Trophoblast cell (in vitro differentiated cells and primary cell): Measurements from ENCODE around the gene TMEM178B.

Source experiments
- DNase-seq, 2 donors: peaks; one replicate each; pipeline ENCODE4 v3.0.0-alpha.2; 2016
- H2AFZ ChIP-seq: 2 replicates; pipeline ENCODE4 v1.6.1; 2013; ENCODE audit warnings: low read length, moderate library complexity, mild to moderate bottlenecking; ENCODE audit not compliant: insufficient read depth, poor library complexity
- H2AK5ac ChIP-seq: 2 replicates; pipeline ENCODE4 v1.6.1; 2013; ENCODE audit warnings: mild to moderate bottlenecking, low read length
- H2BK120ac ChIP-seq: 2 replicates; pipeline ENCODE4 v1.6.1; 2013; ENCODE audit warnings: low read length, mild to moderate bottlenecking, moderate library complexity; ENCODE audit not compliant: insufficient read depth, poor library complexity
- H2BK12ac ChIP-seq: 2 replicates; pipeline ENCODE4 v1.6.1; 2013; ENCODE audit warnings: mild to moderate bottlenecking, low read length, moderate library complexity
- H2BK5ac ChIP-seq: 2 replicates; pipeline ENCODE4 v1.6.1; 2013; ENCODE audit warnings: low read length, low read depth, moderate library complexity, mild to moderate bottlenecking; ENCODE audit not compliant: poor library complexity
- H3K14ac ChIP-seq: 2 replicates; pipeline ENCODE4 v1.6.1; 2013; ENCODE audit warnings: mild to moderate bottlenecking, low read length
- H3K18ac ChIP-seq: 2 replicates; pipeline ENCODE4 v1.6.1; 2013; ENCODE audit warnings: mild to moderate bottlenecking, low read length
- H3K23ac ChIP-seq: 2 replicates; pipeline ENCODE4 v1.6.1; 2013; ENCODE audit warnings: low read length
- H3K27ac ChIP-seq: 2 replicates; pipeline ENCODE4 v1.5.1; 2013; ENCODE audit warnings: low read depth, mild to moderate bottlenecking, inconsistent platforms, low read length, moderate library complexity
- H3K27me3 ChIP-seq: 2 replicates; pipeline ENCODE4 v1.6.1; 2013; ENCODE audit warnings: inconsistent platforms, mild to moderate bottlenecking, low read length, moderate library complexity; ENCODE audit not compliant: insufficient read depth
- H3K36me3 ChIP-seq, 2 experiments: 1 replicate in 1 of 2; 2 replicates in 1 of 2; pipeline ENCODE4 v1.6.1; 2013; ENCODE audit warnings: low read length in 2 of 2, mild to moderate bottlenecking in 2 of 2, moderate library complexity in 1 of 2; ENCODE audit not compliant: insufficient read depth in 2 of 2, control insufficient read depth in 1 of 2
- H3K4ac ChIP-seq: 2 replicates; pipeline ENCODE4 v1.6.1; 2013; ENCODE audit warnings: low read depth, mild to moderate bottlenecking, low read length, moderate library complexity
- H3K4me1 ChIP-seq, 2 experiments: 1 replicate in 1 of 2; 2 replicates in 1 of 2; pipeline ENCODE4 v1.6.1; 2013; ENCODE audit warnings: low read length in 2 of 2, mild to moderate bottlenecking in 2 of 2, moderate library complexity in 1 of 2; ENCODE audit not compliant: insufficient read depth in 2 of 2, control insufficient read depth in 1 of 2
- H3K4me2 ChIP-seq: 2 replicates; pipeline ENCODE4 v1.6.1; 2013; ENCODE audit warnings: inconsistent platforms, mild to moderate bottlenecking, low read length, moderate library complexity
- H3K4me3 ChIP-seq: 2 replicates; pipeline ENCODE4 v1.5.1; 2013; ENCODE audit warnings: mild to moderate bottlenecking, low read depth, low read length, inconsistent platforms
- H3K79me1 ChIP-seq: one replicate; pipeline ENCODE4 v1.6.1; 2013; ENCODE audit warnings: low read length
- H3K79me2 ChIP-seq: 2 replicates; pipeline ENCODE4 v1.6.1; 2013; ENCODE audit warnings: low read length, mild to moderate bottlenecking; ENCODE audit not compliant: control insufficient read depth, insufficient read depth, poor library complexity
- H3K9ac ChIP-seq: 2 replicates; pipeline ENCODE4 v1.6.1; 2013; ENCODE audit warnings: mild to moderate bottlenecking, low read length
- H3K9me3 ChIP-seq: 2 replicates; pipeline ENCODE4 v1.6.1; 2013; ENCODE audit warnings: low read depth, mild to moderate bottlenecking, control low read depth, inconsistent platforms, low read length; ENCODE audit not compliant: insufficient read depth
- H4K12ac ChIP-seq: 2 replicates; pipeline ENCODE4 v1.6.1; 2013; ENCODE audit warnings: low read depth, mild to moderate bottlenecking, low read length, moderate library complexity
- H4K8ac ChIP-seq: 2 replicates; pipeline ENCODE4 v1.6.1; 2013; ENCODE audit warnings: low read depth, mild to moderate bottlenecking, low read length, moderate library complexity
- H4K91ac ChIP-seq: one replicate; pipeline ENCODE4 v1.6.1; 2013; ENCODE audit warnings: low read depth, mild to moderate bottlenecking, low read length, moderate library complexity
- WGBS: extraction: QIAGEN DNeasy Blood & Tissue Kit; methylation state at CpG from one replicate; pipeline ENCODE4 v1.1.7; 2013; ENCODE audit warnings: missing lambda C conversion rate; ENCODE audit not compliant: insufficient read length, insufficient coverage; ENCODE audit errors: extremely low coverage; 5-methylcytosine and 5-hydroxymethylcytosine counted together

Gene TMEM178B

DNA sequence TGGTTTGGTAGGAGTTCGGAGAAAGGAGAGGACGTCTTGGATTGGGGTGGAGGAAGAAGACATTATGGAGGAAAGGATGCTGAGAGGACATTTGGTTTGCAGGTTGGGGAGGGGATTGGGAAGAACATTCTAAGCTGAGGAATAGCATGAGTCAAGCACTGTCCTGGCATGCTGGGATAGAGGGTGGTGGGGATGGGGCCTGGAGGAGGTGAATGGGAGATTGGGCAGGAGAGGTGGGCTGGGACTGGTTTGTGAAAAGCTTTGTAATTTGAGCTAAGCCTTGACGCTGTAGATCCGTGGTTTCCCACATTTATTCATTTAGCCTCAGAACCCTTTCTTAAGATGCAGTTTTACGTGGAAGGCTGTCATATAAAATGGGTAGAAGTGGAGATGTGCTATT, 52.2 kb downstream of the TMEM178B start:
- Histone ChIP-seq H3K4me1 (peaks cover 0 to 4% of the 10 kb centered on the region in 2 experiments), H3K4me2 (no peak overlapping the region), H2BK12ac (no peak overlapping the region), H2BK120ac (no peak overlapping the region), H3K4ac (no peak overlapping the region), H3K9me3 (no peaks in the 10 kb centered on the region), H3K9ac (no peak overlapping the region), H2AK5ac (no peak overlapping the region), H2BK5ac (no peak overlapping the region), H3K79me2 (no peaks in the 10 kb centered on the region), H3K14ac (no peak overlapping the region), H3K27me3 (no peaks in the 10 kb centered on the region), H3K79me1 (no peaks in the 10 kb centered on the region), H3K27ac (no peak overlapping the region), H3K36me3 (no peaks in the 10 kb centered on the region), H2AFZ (no peak overlapping the region), H4K91ac (no peak overlapping the region), H4K8ac (no peak overlapping the region), H3K23ac (no peak overlapping the region), H3K18ac (no peak overlapping the region), H3K4me3 (no peak overlapping the region), H4K12ac (no peak overlapping the region)
- DNase-seq = no peak
- 100% methylated on average over 2 of the region's 5 CpGs for WGBS

DNA sequence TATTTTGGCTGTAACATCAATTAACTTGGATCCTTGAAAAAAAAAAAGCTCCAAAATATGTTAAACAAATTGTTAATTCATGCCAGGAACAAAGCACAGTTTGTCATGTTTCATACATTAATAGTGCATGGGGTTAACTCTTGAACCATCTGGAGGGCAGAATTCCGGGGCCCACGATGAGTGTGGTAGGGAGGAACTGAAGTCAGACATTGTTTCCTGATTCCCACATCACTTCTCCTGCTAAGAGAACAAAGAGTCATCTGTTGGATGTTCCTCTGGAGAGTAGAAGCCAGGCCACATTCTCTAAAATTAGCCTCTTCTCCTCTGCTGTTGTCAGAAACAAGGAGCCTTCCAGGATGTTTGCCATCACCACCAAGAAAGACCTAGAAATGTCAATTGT, 54.6 kb downstream of the TMEM178B start:
- H3K36me3 ChIP-seq = no peaks in the 10 kb centered on the region
- DNase-seq = no peak
- no peak overlapping the region for H2AK5ac ChIP-seq
- no peak overlapping the region for H3K4me3 ChIP-seq
- H3K4me1 ChIP-seq = no peaks in the 10 kb centered on the region
- no peak overlapping the region for H2AFZ ChIP-seq
- WGBS = no CpG with 5 or more reads among the region's 2 CpGs
- no peak overlapping the region for H4K12ac ChIP-seq
- H4K8ac ChIP-seq = no peak overlapping the region
- no peak overlapping the region for H3K4me2 ChIP-seq
- H3K27me3 ChIP-seq = no peaks in the 10 kb centered on the region
- no peak overlapping the region for H4K91ac ChIP-seq
- H3K14ac ChIP-seq = no peak overlapping the region
- H2BK5ac ChIP-seq = no peak overlapping the region
- no peaks in the 10 kb centered on the region for H3K79me1 ChIP-seq
- no peak overlapping the region for H3K23ac ChIP-seq
- peaks cover 2% of the 10 kb centered on the region for H3K9me3 ChIP-seq
- H3K18ac ChIP-seq = no peak overlapping the region
- H3K4ac ChIP-seq = no peak overlapping the region
- no peak overlapping the region for H3K9ac ChIP-seq
- no peak overlapping the region for H3K27ac ChIP-seq
- H3K79me2 ChIP-seq = no peaks in the 10 kb centered on the region
- H2BK12ac ChIP-seq = no peak overlapping the region
- H2BK120ac ChIP-seq = no peak overlapping the region

DNA sequence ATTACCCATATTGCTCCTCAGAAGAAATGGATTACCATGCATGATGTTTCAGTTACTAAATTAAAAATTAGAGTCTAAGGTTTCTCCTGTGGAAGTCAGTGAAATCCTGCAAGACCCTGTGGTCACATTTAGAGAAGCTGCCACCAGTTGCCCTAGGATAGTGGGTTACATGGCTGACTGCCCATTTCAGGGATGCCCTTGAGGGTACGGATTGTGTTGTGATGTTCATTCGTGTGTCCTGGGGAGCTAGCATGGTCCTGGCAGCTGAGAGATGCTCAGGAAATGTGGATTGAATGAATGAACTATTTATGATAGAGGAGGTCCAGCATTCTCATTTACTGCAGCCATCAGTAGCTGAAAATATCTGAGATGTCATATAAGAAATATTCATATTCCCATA, 55.1 kb downstream of the TMEM178B start:
- DNase-seq = no peak
- H2AK5ac ChIP-seq = no peak overlapping the region
- no peak overlapping the region for H3K9ac ChIP-seq
- no peaks in the 10 kb centered on the region for H3K79me1 ChIP-seq
- H3K14ac ChIP-seq = no peak overlapping the region
- no peak overlapping the region for H4K8ac ChIP-seq
- H3K36me3 ChIP-seq = no peaks in the 10 kb centered on the region
- WGBS = no CpG with 5 or more reads among the region's 2 CpGs
- no peaks in the 10 kb centered on the region for H3K4me1 ChIP-seq
- H3K18ac ChIP-seq = no peak overlapping the region
- no peak overlapping the region for H3K4me2 ChIP-seq
- no peak overlapping the region for H2BK12ac ChIP-seq
- no peak overlapping the region for H3K23ac ChIP-seq
- H3K27ac ChIP-seq = no peak overlapping the region
- H3K27me3 ChIP-seq = no peaks in the 10 kb centered on the region
- no peak overlapping the region for H3K4me3 ChIP-seq
- no peaks in the 10 kb centered on the region for H3K79me2 ChIP-seq
- no peak overlapping the region for H2AFZ ChIP-seq
- no peak overlapping the region for H3K4ac ChIP-seq
- no peak overlapping the region for H2BK5ac ChIP-seq
- no peak overlapping the region for H2BK120ac ChIP-seq
- no peak overlapping the region for H4K12ac ChIP-seq
- no peak overlapping the region for H4K91ac ChIP-seq
- peaks cover 2% of the 10 kb centered on the region for H3K9me3 ChIP-seq

DNA sequence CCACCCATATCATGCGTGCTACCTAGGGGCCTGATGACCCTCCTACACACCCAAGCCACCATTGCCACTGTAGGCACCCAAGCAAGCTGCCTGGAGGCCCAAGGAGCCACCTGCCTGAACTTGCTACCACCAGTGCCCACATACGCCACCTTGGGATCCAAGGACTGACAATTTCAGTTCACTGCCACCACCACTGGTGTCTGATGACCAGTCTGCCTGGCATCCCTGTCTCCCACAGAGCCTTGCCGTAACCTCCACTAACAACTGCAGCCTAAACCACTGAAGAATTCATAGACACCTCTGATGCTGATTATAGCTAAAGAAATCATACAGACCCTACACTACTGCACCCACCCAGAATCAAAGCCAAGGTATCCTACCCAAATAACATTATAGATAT, 58.8 kb downstream of the TMEM178B start:
- Histone ChIP-seq H3K27me3 (no peaks in the 10 kb centered on the region), H2BK5ac (no peak overlapping the region), H3K4me3 (no peak overlapping the region), H3K79me1 (no peaks in the 10 kb centered on the region), H3K18ac (no peak overlapping the region), H3K4ac (no peak overlapping the region), H2AFZ (no peak overlapping the region), H4K12ac (no peak overlapping the region), H3K23ac (no peak overlapping the region), H2BK120ac (no peak overlapping the region), H4K91ac (no peak overlapping the region), H3K9ac (no peak overlapping the region), H3K79me2 (no peaks in the 10 kb centered on the region), H3K27ac (no peak overlapping the region), H3K9me3 (peaks cover 2% of the 10 kb centered on the region), H3K36me3 (no peaks in the 10 kb centered on the region), H2AK5ac (no peak overlapping the region), H3K4me2 (no peak overlapping the region), H4K8ac (no peak overlapping the region), H3K14ac (no peak overlapping the region), H2BK12ac (no peak overlapping the region), H3K4me1 (no peaks in the 10 kb centered on the region)
- WGBS = no CpG with 5 or more reads among the region's 3 CpGs
- DNase-seq = no peak
